ENCODE results near the gene WNT9A. TPM values are rescaled to one million over a fixed set of nuclear protein-coding genes. Genes with fewer than 3 reads are reported as not detected.

The WNT9A gene
- polyA plus RNA-seq, 1 experiment = 0.91 TPM

DNA sequence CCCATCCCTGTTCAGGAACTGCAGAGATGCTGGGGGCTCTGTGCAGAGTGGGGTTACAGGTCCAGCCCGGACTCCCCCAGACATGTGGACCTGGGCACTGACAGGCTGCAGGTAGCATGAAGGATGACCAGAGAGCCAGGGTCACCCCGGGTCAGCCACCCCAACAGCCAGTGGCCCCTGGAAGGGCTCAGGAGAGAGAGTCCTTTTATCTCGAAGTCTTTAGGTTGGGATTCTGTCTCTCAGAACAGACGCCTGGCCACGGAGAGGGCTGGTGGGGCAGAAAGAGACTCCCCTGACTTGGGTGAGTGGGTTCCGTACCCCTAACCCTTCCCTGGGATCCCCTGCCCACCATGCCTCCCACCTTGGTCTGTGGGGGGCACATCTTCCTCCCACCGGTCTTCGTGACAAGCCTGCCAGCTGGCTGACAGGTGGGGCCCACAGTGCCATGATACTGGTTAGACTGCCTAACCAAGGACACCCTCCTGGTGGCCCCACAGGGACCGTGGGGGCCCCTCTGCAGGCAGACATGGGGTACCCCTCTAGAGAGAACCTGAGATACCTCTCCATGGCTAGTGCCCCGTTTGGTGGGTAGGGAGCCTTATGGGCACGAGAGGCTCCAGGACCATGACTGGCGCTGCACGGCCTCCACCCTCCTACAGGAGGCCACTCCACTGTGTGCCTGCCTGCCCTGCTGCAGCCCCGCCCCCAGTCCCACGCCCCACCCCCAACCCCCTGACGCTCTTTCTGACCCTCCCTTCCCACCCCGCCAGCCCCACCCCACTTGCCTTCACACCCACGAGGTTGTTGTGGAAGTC is 24.2 kb downstream of the WNT9A start:
- TF ChIP-seq, protein P1, sequence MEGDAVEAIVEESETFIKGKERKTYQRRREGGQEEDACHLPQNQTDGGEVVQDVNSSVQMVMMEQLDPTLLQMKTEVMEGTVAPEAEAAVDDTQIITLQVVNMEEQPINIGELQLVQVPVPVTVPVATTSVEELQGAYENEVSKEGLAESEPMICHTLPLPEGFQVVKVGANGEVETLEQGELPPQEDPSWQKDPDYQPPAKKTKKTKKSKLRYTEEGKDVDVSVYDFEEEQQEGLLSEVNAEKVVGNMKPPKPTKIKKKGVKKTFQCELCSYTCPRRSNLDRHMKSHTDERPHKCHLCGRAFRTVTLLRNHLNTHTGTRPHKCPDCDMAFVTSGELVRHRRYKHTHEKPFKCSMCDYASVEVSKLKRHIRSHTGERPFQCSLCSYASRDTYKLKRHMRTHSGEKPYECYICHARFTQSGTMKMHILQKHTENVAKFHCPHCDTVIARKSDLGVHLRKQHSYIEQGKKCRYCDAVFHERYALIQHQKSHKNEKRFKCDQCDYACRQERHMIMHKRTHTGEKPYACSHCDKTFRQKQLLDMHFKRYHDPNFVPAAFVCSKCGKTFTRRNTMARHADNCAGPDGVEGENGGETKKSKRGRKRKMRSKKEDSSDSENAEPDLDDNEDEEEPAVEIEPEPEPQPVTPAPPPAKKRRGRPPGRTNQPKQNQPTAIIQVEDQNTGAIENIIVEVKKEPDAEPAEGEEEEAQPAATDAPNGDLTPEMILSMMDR (IDR thresholded peaks at IDR 0.05; ENCODE audit: low read depth, low read length) = no peak
- no peak overlapping the region for H3K27ac ChIP-seq (ENCODE audit: low read depth, low read length)
- H3K4me3 ChIP-seq (ENCODE audit: low read depth, low read length) = no peak overlapping the region
- no peak for DNase-seq (ENCODE audit: low read depth, low spot score)
- no peaks in the 10 kb centered on the region for H3K27me3 ChIP-seq (ENCODE audit: control insufficient read depth, insufficient read depth, low read length)
- peaks cover 20% of the 10 kb centered on the region; the same call in 1 of the 2 replicates for H3K9me3 ChIP-seq (ENCODE audit: control insufficient read depth, insufficient read depth, low read length)
- CTCF ChIA-PET = no interaction called here
- POLR2A ChIA-PET = no interaction called here

DNA sequence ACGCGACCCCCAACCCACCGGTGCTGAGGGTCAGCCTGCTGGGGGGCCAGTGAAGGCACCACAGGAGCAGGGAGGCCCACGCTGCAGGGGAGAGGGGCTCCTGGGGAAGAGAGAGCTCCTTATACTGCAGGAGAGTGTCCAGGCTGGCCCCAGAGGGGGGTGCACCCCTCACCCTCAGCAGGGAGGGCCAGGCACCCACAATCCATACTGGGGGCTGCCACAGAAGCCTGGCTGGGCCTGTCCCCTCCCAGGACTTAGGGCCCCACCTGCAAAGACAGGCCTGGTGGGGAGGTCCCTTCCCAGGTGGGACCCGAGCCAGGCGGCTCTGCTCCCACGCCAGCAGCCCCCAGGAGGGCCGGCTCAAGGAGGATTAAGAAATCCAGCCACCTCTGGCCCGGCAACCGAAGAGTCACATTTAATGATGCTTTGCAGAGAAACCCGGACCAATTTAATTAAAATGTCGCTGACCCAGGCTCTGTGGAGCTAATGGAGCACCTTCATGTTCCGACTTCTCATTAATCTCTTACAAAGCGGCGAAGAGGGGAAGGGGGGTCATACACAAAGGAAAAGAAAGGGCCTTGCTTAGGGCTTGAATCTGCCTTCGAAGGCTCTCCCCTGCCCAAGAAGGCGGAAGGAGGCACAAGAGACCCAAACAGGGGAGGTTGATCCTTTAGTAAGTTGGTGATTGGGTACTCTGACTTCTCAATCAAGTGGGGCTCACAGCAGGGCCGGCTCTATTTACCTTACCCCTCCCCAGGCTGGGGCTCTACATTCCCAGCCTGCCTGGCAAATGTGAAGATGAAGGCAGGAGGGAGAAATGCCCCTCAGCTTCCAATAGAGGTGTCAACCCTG is 25.0 kb downstream of the WNT9A start:
- ChIA-PET POLR2A (no interaction called here), CTCF (no interaction called here)
- H3K4me3 ChIP-seq (ENCODE audit: low read depth, low read length) = no peak overlapping the region
- H3K9me3 ChIP-seq (ENCODE audit: control insufficient read depth, insufficient read depth, low read length) = peaks cover 20% of the 10 kb centered on the region; the same call in 1 of the 2 replicates
- H3K27ac ChIP-seq (ENCODE audit: low read depth, low read length) = no peak overlapping the region
- no peaks in the 10 kb centered on the region for H3K27me3 ChIP-seq (ENCODE audit: control insufficient read depth, insufficient read depth, low read length)
- TF ChIP-seq, protein P1 (IDR thresholded peaks at IDR 0.05; ENCODE audit: low read depth, low read length) = no peak
- DNase-seq (ENCODE audit: low read depth, low spot score) = no peak

DNA sequence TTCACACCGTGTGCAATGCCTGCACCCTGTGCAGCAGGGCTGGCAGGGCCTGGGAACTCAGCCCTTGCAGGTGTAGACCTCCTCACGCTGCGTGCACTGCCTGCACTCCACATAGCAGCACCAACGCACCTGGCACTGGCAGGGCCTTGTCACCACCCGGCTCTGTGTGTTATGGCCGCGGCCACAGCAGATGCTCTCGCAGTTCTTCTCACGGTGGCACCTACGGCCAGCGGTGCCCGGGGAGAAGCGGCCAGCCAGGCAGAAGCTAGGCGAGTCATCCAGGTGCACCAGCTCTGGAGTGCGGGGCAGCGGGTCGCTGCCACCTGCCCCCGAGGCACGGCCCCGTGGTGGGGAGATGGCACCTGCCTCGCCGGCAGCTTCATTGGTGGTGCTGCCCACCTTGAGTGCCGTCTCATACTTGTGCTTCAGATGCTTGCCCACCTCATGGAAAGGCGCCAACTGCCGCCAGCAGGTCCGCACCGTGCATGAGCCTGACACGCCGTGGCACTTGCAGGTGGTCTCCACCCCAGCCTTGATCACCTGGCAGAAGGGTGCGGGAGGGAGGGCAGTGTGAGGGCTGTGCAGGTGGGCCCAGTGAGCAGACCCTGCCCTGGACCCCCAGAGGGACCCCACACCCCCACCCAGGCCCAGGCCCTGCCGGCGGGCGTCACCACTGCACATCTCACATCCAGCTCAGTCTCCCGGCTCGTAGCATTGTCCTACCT is 26.1 kb downstream of the WNT9A start:
- H3K9me3 ChIP-seq (ENCODE audit: control insufficient read depth, insufficient read depth, low read length) = peaks cover 12% of the 10 kb centered on the region; the same call in 1 of the 2 replicates
- H3K27ac ChIP-seq (ENCODE audit: low read depth, low read length) = no peak overlapping the region
- no peak for DNase-seq (ENCODE audit: low read depth, low spot score)
- ChIA-PET CTCF (no interaction called here), POLR2A (no interaction called here)
- TF ChIP-seq, protein P1 (IDR thresholded peaks at IDR 0.05; ENCODE audit: low read depth, low read length) = no peak
- H3K4me3 ChIP-seq (ENCODE audit: low read depth, low read length) = no peak overlapping the region
- peaks cover 2% of the 10 kb centered on the region for H3K27me3 ChIP-seq (ENCODE audit: control insufficient read depth, insufficient read depth, low read length)

DNA sequence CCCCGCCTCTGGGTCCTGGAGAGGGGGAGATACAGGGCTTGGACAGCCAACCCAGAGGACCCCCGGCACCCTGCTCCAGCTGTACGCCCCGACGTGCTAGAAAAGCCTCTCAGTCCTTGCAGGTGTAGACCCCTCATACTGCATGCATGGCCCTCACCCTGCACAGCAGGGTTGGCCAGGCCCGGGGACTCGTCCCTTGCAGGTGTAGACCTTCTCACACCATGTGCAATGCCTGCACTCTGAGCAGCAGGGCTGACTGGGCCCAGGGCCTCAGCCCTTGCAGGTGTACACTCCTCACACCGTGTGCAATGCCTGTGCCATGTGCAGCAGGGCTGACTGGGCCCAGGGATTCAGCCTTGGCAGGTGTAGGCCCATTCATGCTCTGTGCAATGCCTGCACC is 26.8 kb downstream of the WNT9A start:
- POLR2A ChIA-PET = no interaction called here
- Histone ChIP-seq H3K4me3 (ENCODE audit: low read depth, low read length) (no peak overlapping the region), H3K27me3 (ENCODE audit: control insufficient read depth, insufficient read depth, low read length) (peaks cover 2% of the 10 kb centered on the region), H3K27ac (ENCODE audit: low read depth, low read length) (no peak overlapping the region), H3K9me3 (ENCODE audit: control insufficient read depth, insufficient read depth, low read length) (peaks cover 6% of the 10 kb centered on the region; the same call in 1 of the 2 replicates)
- CTCF ChIA-PET = no interaction called here
- TF ChIP-seq, protein P1 (IDR thresholded peaks at IDR 0.05; ENCODE audit: low read depth, low read length) = no peak
- no peak for DNase-seq (ENCODE audit: low read depth, low spot score)

All from AG04450 (cell line).